ENCODE measurements around the gene PPP1R27. TPM values are rescaled to one million over a fixed set of nuclear protein-coding genes. Genes with fewer than 3 reads are reported as not detected.

The PPP1R27 gene
- total and polyA plus RNA-seq, 11 donors: not detected

DNA sequence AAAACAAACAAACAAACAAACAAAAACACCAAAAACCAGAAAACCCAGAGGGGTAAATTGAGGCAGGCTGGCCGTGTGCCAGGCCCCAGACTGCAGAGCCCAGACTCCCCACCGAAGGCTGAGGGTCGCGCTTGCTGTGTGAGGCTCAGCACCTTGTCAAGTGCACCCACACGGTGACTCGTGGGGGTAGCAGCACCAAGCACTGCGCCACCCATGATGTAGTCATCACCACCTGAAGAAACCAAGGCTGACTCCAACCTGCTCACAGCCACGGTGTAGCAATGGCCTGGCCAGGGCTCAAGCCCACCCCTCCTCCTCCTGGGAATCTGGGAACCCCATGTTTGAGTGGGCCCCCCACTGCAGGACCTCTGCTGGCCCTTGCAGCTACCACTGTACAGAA is 13.7 kb downstream of the PPP1R27 start:
- 74 to 88% (median 83%) methylated on average over 8 of the region's 8 CpGs for WGBS, 4 donors
- H3K27me3 ChIP-seq: no peaks in the 10 kb centered on the region
- no peak for TF ChIP-seq POLR2A (IDR thresholded peaks at IDR 0.05)
- TF ChIP-seq, protein P1, sequence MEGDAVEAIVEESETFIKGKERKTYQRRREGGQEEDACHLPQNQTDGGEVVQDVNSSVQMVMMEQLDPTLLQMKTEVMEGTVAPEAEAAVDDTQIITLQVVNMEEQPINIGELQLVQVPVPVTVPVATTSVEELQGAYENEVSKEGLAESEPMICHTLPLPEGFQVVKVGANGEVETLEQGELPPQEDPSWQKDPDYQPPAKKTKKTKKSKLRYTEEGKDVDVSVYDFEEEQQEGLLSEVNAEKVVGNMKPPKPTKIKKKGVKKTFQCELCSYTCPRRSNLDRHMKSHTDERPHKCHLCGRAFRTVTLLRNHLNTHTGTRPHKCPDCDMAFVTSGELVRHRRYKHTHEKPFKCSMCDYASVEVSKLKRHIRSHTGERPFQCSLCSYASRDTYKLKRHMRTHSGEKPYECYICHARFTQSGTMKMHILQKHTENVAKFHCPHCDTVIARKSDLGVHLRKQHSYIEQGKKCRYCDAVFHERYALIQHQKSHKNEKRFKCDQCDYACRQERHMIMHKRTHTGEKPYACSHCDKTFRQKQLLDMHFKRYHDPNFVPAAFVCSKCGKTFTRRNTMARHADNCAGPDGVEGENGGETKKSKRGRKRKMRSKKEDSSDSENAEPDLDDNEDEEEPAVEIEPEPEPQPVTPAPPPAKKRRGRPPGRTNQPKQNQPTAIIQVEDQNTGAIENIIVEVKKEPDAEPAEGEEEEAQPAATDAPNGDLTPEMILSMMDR (IDR thresholded peaks at IDR 0.05): no peak
- H3K27ac ChIP-seq: peak overlapping the region in 11 of 12 donors; percentile 32 to 92 (median 88)
- intact Hi-C loops (cut with DNase I): loop anchor here in 3 of 10 donors (1.0 to 5.0 kb wide), 3 partner anchors 36 to 40 kb away; partner anchors contain the start of gene P4HB (in 2 of the 3)
- peaks cover 3 to 29% (median 17%) of the 10 kb centered on the region in 12 donors for H3K4me1 ChIP-seq
- H3K4me3 ChIP-seq: no peak overlapping the region
- no peaks in the 10 kb centered on the region for H3K9me3 ChIP-seq
- ATAC-seq: peak in 2 of 4 donors; percentile 1 to 3
- DNase-seq: no peak
- H3K36me3 ChIP-seq: peaks cover 0 to 23% (median 5%) of the 10 kb centered on the region in 9 donors

DNA sequence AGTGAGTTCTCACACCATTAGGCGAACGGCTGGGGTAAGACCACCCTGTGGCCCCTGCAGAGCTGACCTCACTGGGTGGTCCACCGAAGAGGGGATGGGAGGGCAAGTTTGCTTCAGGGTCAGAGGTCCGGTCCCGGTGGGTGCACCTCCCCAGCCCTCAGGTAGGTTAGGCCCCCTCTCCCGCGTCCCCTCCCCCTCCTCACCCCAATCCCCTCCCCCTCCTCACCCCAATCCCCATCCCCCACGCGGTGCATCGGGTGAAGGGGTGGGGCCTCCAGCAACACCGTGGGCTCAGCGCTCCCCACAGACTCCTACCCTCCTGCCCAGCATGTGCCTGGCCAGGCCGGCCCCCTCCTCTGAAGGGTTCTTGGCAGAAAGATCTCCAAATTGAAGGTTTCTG is 15.1 kb downstream of the PPP1R27 start:
- no peak overlapping the region for H3K4me3 ChIP-seq
- intact Hi-C loops (cut with DNase I): loop anchor here in 2 of 10 donors (2.0 to 5.0 kb wide), 2 partner anchors 38 to 41 kb away; partner anchors contain the start of gene P4HB (in 1 of the 2)

DNA sequence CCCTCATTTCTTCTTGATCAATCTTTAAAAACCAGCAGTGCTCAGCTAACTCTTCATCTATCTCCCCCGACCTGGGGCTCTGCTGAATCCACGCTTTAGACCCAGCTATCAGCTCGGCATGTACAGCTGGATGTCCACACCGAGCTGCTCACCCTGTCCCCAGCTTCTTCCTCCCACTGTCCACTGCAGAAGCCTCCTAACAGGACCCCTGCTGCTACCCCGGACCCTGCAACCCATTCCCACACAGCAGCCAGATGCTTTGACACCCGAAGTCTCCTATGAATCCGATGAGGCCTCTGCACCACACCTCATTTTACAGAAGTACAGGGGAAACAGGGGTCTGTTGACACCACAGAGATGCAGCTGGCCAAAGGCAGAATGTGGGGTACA is 17.1 kb downstream of the PPP1R27 start:
- no peak for ATAC-seq
- no peak for DNase-seq
- Histone ChIP-seq H3K4me3 (no peak overlapping the region), H3K4me1 (peaks cover 3 to 17% (median 15%) of the 10 kb centered on the region in 12 donors), H3K27me3 (peaks cover 0 to 8% (median 0%) of the 10 kb centered on the region in 9 donors), H3K27ac (no peak overlapping the region), H3K9me3 (no peaks in the 10 kb centered on the region), H3K36me3 (peaks cover 0 to 8% (median 1%) of the 10 kb centered on the region in 9 donors)
- WGBS, 4 donors: 44 to 52% (median 48%) methylated on average over 7 of the region's 7 CpGs
- intact Hi-C loops (cut with DNase I): no loop called here
- TF ChIP-seq, protein P1 (IDR thresholded peaks at IDR 0.05): no peak

More for the DNA sequence above, 15.1 kb downstream of the PPP1R27 start:
- H3K27me3 ChIP-seq: no peaks in the 10 kb centered on the region
- 27 to 45% (median 36%) methylated on average over 5 to 13 of the region's 13 CpGs for WGBS, 4 donors
- no peak overlapping the region for H3K27ac ChIP-seq
- ATAC-seq (no peak), DNase-seq (no peak)
- H3K4me1 ChIP-seq: peaks cover 3 to 21% (median 16%) of the 10 kb centered on the region in 12 donors
- TF ChIP-seq POLR2A (IDR thresholded peaks at IDR 0.05): no peak
- TF ChIP-seq, protein P1 (IDR thresholded peaks at IDR 0.05): no peak
- no peaks in the 10 kb centered on the region for H3K9me3 ChIP-seq
- peaks cover 0 to 21% (median 5%) of the 10 kb centered on the region in 9 donors for H3K36me3 ChIP-seq

DNA sequence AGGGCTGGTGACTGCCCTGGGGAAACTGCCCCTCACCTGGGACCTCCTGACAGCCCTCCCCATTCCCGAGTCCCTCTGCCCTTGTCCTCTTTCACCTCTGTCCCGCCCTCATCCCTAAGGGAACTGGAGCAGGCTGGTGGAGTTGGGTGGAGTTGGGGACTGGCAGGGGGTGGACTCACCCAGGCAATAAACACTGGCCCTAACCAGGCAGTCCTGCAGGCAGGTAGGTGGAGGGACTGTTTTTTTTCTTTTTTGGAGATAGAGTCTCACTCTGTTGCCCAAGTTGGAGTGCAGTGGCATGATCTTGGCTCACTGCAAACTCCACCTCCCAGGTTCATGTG is 19.2 kb downstream of the PPP1R27 start:
- no peak overlapping the region for H3K27ac ChIP-seq
- intact Hi-C loops (cut with DNase I): no loop called here
- no peaks in the 10 kb centered on the region for H3K4me1 ChIP-seq
- H3K27me3 ChIP-seq: peaks cover 0 to 20% (median 2%) of the 10 kb centered on the region in 9 donors
- H3K9me3 ChIP-seq: no peaks in the 10 kb centered on the region
- no peaks in the 10 kb centered on the region for H3K36me3 ChIP-seq
- no peak overlapping the region for H3K4me3 ChIP-seq
- TF ChIP-seq POLR2A (IDR thresholded peaks at IDR 0.05): no peak
- TF ChIP-seq, protein P1 (IDR thresholded peaks at IDR 0.05): no peak
- 61 to 73% (median 65%) methylated on average over 2 of the region's 2 CpGs for WGBS, 4 donors
- DNase-seq (no peak), ATAC-seq (no peak)

All from heart left ventricle (tissue), 16 donors.